Glutamatergic neuron (in vitro differentiated cells): ENCODE measurements around the gene HLA-E. TPM values are rescaled to one million over a fixed set of nuclear protein-coding genes. Genes with fewer than 3 reads are reported as not detected.

ENCODE experiments used
- DNase-seq: peaks from one replicate; pipeline ENCODE4 v3.0.0; 2022
- H3K27ac Mint-ChIP-seq: one replicate; pipeline ENCODE4 v1.8.0; 2020; ENCODE audit warnings: mild to moderate bottlenecking, mixed read lengths, inconsistent platforms; ENCODE audit not compliant: unreplicated experiment
- H3K27me3 Mint-ChIP-seq: one replicate; pipeline ENCODE4 v1.8.0; 2020; ENCODE audit warnings: mild to moderate bottlenecking, moderate library complexity, mixed read lengths, inconsistent platforms; ENCODE audit not compliant: unreplicated experiment
- H3K36me3 Mint-ChIP-seq: one replicate; pipeline ENCODE4 v1.8.0; 2020; ENCODE audit warnings: mild to moderate bottlenecking, mixed read lengths, inconsistent platforms; ENCODE audit not compliant: unreplicated experiment
- H3K4me1 Mint-ChIP-seq: one replicate; pipeline ENCODE4 v1.8.0; 2020; ENCODE audit warnings: mild to moderate bottlenecking, low read depth, mixed read lengths, inconsistent platforms; ENCODE audit not compliant: unreplicated experiment
- H3K4me3 Mint-ChIP-seq: one replicate; pipeline ENCODE4 v1.8.0; 2020; ENCODE audit warnings: mild to moderate bottlenecking, mixed read lengths, inconsistent platforms; ENCODE audit not compliant: unreplicated experiment
- H3K9me3 Mint-ChIP-seq: one replicate; pipeline ENCODE4 v1.8.0; 2020; ENCODE audit warnings: mild to moderate bottlenecking, moderate library complexity, mixed read lengths, inconsistent platforms; ENCODE audit not compliant: unreplicated experiment
- total RNA-seq: library from RNA; stranded (reverse); fragmentation: NEBNext Ultra II Directional; extraction: Animal tissue kit (Norgen Biotek cat#: 25700); gene quantifications from one replicate; pipeline ENCODE4 v1.2.1, GENCODE V29; 2021; ENCODE audit not compliant: unreplicated experiment
- TF ChIP-seq, protein P1 (sequence below): fragments of 200-600 bp; sonication (generic); IDR thresholded peaks from one replicate; pipeline ENCODE4 v1.5.0; 2021; ENCODE audit not compliant: partially characterized antibody, unreplicated experiment

The HLA-E gene
- total RNA-seq, 1 donor from 2014 or later = 18.1 TPM

DNA sequence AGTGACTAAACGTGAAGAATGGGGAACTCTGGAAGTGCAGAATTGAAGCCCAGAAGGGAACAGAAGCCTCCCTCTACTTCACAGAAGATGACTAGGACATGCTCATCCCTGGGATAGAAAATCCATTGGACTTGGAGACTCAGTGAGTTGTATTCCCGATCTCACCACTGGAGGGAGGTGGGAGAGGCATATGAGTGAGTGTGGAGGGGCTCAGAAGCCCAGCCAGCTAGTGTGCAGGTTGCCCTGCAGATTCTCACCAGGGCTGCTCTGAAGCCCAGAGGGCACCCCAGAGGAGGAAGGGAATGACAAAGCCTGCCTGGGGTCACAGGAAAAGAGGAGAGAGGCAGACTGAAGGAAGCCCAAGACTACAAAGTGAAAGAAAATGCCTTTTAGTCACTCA is 42.1 kb upstream of the HLA-E start:
- DNase-seq = peak; percentile 54
- Mint-ChIP-seq H3K4me3 (no peak overlapping the region), H3K27ac (no peak overlapping the region), H3K27me3 (peaks cover 27% of the 10 kb centered on the region), H3K36me3 (no peaks in the 10 kb centered on the region), H3K9me3 (no peaks in the 10 kb centered on the region), H3K4me1 (no peaks in the 10 kb centered on the region)
- TF ChIP-seq, protein P1, sequence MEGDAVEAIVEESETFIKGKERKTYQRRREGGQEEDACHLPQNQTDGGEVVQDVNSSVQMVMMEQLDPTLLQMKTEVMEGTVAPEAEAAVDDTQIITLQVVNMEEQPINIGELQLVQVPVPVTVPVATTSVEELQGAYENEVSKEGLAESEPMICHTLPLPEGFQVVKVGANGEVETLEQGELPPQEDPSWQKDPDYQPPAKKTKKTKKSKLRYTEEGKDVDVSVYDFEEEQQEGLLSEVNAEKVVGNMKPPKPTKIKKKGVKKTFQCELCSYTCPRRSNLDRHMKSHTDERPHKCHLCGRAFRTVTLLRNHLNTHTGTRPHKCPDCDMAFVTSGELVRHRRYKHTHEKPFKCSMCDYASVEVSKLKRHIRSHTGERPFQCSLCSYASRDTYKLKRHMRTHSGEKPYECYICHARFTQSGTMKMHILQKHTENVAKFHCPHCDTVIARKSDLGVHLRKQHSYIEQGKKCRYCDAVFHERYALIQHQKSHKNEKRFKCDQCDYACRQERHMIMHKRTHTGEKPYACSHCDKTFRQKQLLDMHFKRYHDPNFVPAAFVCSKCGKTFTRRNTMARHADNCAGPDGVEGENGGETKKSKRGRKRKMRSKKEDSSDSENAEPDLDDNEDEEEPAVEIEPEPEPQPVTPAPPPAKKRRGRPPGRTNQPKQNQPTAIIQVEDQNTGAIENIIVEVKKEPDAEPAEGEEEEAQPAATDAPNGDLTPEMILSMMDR = peak; percentile 55

GRCh38 chr6:30450548-30450908 is 38.8 kb upstream of the HLA-E start:
- Mint-ChIP-seq H3K4me1 (no peaks in the 10 kb centered on the region), H3K27me3 (peaks cover 22% of the 10 kb centered on the region), H3K9me3 (no peaks in the 10 kb centered on the region), H3K4me3 (no peak overlapping the region), H3K36me3 (no peaks in the 10 kb centered on the region), H3K27ac (no peak overlapping the region)
- no peak for DNase-seq
- TF ChIP-seq, protein P1 = no peak

DNA sequence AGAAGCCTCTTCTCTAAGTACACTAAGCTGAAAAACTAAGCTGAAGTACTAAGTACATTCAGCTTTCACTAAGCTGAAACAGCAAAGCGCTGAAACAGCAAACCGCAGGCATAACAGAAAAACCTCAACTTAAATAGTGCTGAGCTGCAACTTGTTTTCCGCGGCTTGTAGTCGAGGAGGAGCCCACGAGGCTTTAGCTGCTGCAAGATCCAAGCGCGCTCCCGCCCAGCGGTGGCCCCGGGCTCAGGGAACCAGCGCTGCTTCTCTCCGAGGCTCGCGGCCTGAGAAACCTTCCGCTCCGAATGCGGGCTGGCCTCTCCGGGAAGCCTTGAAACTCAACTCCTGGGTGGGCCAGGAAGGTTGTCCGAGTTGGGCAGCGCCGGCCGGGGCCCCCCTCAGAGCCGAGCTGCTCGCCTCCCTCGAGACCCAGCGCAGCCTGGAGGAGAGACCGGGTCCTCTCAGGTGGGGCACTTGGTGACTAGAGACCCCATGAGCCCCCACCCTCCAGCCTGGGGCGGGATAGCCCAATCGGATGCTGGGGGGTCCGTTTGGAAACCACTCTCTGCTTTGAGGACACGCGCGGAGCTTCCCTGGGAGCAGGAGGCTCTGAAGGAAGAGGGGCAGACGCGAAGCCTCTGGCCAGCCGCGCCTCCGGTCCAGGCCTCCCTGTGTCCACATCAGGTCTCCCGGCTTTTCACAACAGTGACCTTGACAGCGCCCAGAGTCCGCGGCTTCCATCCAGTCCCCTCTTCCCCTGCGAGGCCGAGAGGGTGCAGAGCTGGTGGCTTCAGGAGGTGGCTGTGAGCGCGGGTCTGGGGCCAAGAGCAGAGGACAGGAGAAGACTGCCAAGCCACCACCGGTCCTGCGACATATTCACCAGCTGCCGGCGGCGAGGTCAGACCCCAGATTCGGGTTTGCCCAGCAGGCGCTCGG is 38.1 kb upstream of the HLA-E start:
- no peak for DNase-seq
- no peaks in the 10 kb centered on the region for H3K36me3 Mint-ChIP-seq
- TF ChIP-seq, protein P1 = no peak
- no peak overlapping the region for H3K4me3 Mint-ChIP-seq
- H3K9me3 Mint-ChIP-seq = no peaks in the 10 kb centered on the region
- peaks cover 18% of the 10 kb centered on the region for H3K27me3 Mint-ChIP-seq
- H3K27ac Mint-ChIP-seq = no peak overlapping the region
- H3K4me1 Mint-ChIP-seq = no peaks in the 10 kb centered on the region

DNA sequence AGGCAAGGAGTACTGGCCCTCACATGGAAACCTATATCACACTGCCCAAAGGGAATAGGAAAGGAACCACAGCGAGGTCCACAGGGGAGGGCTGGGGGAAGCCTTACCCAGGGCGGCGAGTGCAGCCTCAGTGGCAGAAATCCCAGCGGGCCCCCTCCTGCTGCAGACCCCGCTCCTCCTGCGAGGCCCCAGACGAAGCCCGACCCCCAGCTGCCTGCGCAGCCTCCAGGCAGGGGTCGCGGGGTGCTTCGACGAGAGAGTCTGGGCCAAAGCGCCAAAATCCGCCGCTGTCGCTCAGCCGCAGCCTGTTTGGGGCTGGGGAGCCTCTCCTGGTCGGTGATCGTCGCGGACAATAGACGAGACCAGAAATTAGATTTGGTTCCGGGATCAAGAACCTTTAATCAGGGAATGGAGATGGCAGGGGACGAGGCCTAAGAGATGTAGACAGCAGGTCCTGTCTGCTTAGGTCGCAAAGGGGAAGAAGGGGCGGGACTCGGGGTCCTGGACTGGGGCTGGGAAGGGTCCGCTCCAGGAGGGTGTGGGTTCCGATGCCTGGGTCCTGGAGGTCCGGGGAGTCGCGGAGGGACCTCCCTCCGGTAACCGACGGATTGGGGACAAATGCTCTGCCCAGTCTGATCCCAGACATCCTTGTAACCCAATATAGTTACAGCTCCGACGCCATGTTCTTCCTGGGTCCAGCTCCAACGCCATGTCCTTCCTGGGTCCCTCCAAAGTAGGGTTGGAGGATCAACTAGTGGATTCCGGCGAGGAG is 36.4 kb upstream of the HLA-E start:
- Mint-ChIP-seq H3K27ac (no peak overlapping the region), H3K9me3 (no peaks in the 10 kb centered on the region), H3K4me1 (no peaks in the 10 kb centered on the region), H3K4me3 (no peak overlapping the region), H3K36me3 (no peaks in the 10 kb centered on the region), H3K27me3 (peaks cover 15% of the 10 kb centered on the region)
- no peak for DNase-seq
- TF ChIP-seq, protein P1 = no peak
